SKM-1 (cell line): ENCODE data around the gene SNX2.

ENCODE experiments used
- DNase-seq: peaks from one replicate; lab custom pipeline; 2025; ENCODE audit not compliant: unreplicated experiment; lab: John Stamatoyannopoulos, UW

SNX2 gene

GRCh38 chr5:122772446-122772845 is 2.4 kb upstream of the SNX2 start:
- DNase-seq: no peak

GRCh38 chr5:122773619-122774018 is 1.3 kb upstream of the SNX2 start:
- peak; percentile 63 for DNase-seq

- no peak for DNase-seq
Measured at GRCh38 chr5:122774519-122774860, 390 bp upstream of the SNX2 start.

- peak; percentile 56 for DNase-seq
Measured at GRCh38 chr5:122775550-122776542, 966 bp downstream of the SNX2 start.

- DNase-seq: no peak
Measured at GRCh38 chr5:122778157-122778556, 3.3 kb downstream of the SNX2 start.

- no peak for DNase-seq
Measured at GRCh38 chr5:122779451-122779850, 4.6 kb downstream of the SNX2 start.

- DNase-seq: no peak
Measured at GRCh38 chr5:122780296-122780695, 5.4 kb downstream of the SNX2 start.

GRCh38 chr5:122781465-122781864 is 6.6 kb downstream of the SNX2 start:
- DNase-seq: no peak

GRCh38 chr5:122785294-122785693 is 10.4 kb downstream of the SNX2 start:
- DNase-seq: no peak

- DNase-seq: no peak
Measured at GRCh38 chr5:122788371-122788770, 13.5 kb downstream of the SNX2 start.

GRCh38 chr5:122788996-122789395 is 14.1 kb downstream of the SNX2 start:
- DNase-seq: no peak

GRCh38 chr5:122789461-122790171 is 14.7 kb downstream of the SNX2 start:
- DNase-seq: no peak

GRCh38 chr5:122790354-122791103 is 15.6 kb downstream of the SNX2 start:
- DNase-seq: no peak

- DNase-seq: no peak
Measured at GRCh38 chr5:122805481-122805880, 30.6 kb downstream of the SNX2 start.

GRCh38 chr5:122810405-122810804 is 35.5 kb downstream of the SNX2 start:
- DNase-seq: no peak

- no peak for DNase-seq
Measured at GRCh38 chr5:122815218-122815767, 40.4 kb downstream of the SNX2 start.

- DNase-seq: no peak
Measured at GRCh38 chr5:122816756-122817155, 41.9 kb downstream of the SNX2 start.

- DNase-seq: no peak
Measured at GRCh38 chr5:122831984-122832383, 57.1 kb downstream of the SNX2 start.

GRCh38 chr5:122835681-122836080 is 60.8 kb downstream of the SNX2 start:
- DNase-seq: no peak

GRCh38 chr5:122836947-122837346 is 62.1 kb downstream of the SNX2 start:
- DNase-seq: no peak

- no peak for DNase-seq
Measured at GRCh38 chr5:122839731-122840130, 64.9 kb downstream of the SNX2 start.
